SK-N-MC (cell line): ENCODE measurements around the gene MEDAG.

Source experiments
- EZH2 ChIP-seq: fragments of 200-600 bp; sonication (generic); IDR thresholded peaks from one replicate; pipeline ENCODE4 v1.6.1; 2017; ENCODE audit warnings: antibody characterized with exemption
- FOXP2 ChIP-seq: optimal IDR thresholded peaks from 2 replicates; pipeline ENCODE3; 2011; ENCODE audit warnings: mild to moderate bottlenecking, moderate library complexity; ENCODE audit not compliant: insufficient read depth; ENCODE audit errors: extremely low read length, control extremely low read depth
- POLR2AphosphoS5 ChIP-seq: IDR thresholded peaks from 2 replicates; pipeline ENCODE4 v1.6.1; 2012; ENCODE audit warnings: mild to moderate bottlenecking, low read depth, low read length, borderline replicate concordance

DNA sequence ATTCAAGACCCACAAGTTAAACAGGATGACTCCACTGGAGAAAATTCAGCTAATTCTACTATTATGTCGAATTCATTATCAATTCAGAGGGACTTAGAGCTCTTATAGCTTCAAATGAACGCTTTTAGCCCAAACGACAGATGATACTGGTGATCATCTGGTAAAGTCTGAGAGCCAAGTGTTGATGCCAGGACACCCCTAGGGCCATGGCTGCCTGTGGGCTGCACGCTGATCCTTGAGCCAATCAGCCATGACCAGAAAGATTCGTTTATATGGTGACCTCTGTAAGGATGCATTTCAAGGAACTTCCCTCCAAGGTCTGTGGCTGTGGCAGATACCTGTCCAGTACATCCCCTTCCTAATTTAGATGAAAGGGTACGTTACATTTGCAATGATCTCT is 10.9 kb downstream of the MEDAG start:
- TF ChIP-seq EZH2 = no peak
- TF ChIP-seq POLR2AphosphoS5 = no peak
- no peak for TF ChIP-seq FOXP2
